Right hindlimb (tissue), 1 donor: ENCODE data around the gene SDR42E2.
"Not testable (repeated sequence)": the region's sequence is repeated elsewhere in the genome, so short reads cannot be mapped to it uniquely, and the experiment has no call there.

Source experiments
- DNase-seq: peaks from one replicate; pipeline ENCODE4 v3.0.0-alpha.2; 2018

The SDR42E2 gene

GRCh38 chr16:22192261-22193062 lies 30.2 kb downstream of the SDR42E2 start:
- peak; percentile 90 for DNase-seq

- no peak for DNase-seq
Observed at GRCh38 chr16:22193063-22193411, 30.7 kb downstream of the SDR42E2 start.

GRCh38 chr16:22194707-22195444 lies 32.6 kb downstream of the SDR42E2 start:
- DNase-seq = no peak

GRCh38 chr16:22195445-22195694 lies 33.1 kb downstream of the SDR42E2 start:
- no peak for DNase-seq

GRCh38 chr16:22195695-22196558 lies 33.6 kb downstream of the SDR42E2 start:
- DNase-seq = peak; percentile 96

- not testable (repeated sequence) for DNase-seq
Observed at GRCh38 chr16:22196559-22197168, 34.4 kb downstream of the SDR42E2 start.

GRCh38 chr16:22198547-22199293 lies 36.4 kb downstream of the SDR42E2 start:
- no peak for DNase-seq

GRCh38 chr16:22202261-22202637 lies 39.9 kb downstream of the SDR42E2 start:
- no peak for DNase-seq

GRCh38 chr16:22203091-22203490 lies 40.8 kb downstream of the SDR42E2 start:
- no peak for DNase-seq

- DNase-seq = no peak
Observed at GRCh38 chr16:22204091-22204655, 41.9 kb downstream of the SDR42E2 start.

- DNase-seq = no peak
Observed at GRCh38 chr16:22205577-22206012, 43.3 kb downstream of the SDR42E2 start.

GRCh38 chr16:22206013-22206841 lies 43.9 kb downstream of the SDR42E2 start, which contains the start of gene EEF2K:
Gene EEF2K (plus strand): TSS chr16:22206278. CDS start chr16:22225730, 19,452 bp downstream.
- DNase-seq = peak; percentile 95

GRCh38 chr16:22206842-22207714 lies 44.8 kb downstream of the SDR42E2 start:
- DNase-seq = peak; percentile 92

GRCh38 chr16:22207715-22208360 lies 45.5 kb downstream of the SDR42E2 start:
- DNase-seq = no peak

GRCh38 chr16:22210285-22210684 lies 48.0 kb downstream of the SDR42E2 start:
- no peak for DNase-seq

GRCh38 chr16:22210854-22211253 lies 48.5 kb downstream of the SDR42E2 start:
- DNase-seq = no peak

- DNase-seq = no peak
Observed at GRCh38 chr16:22213236-22213635, 50.9 kb downstream of the SDR42E2 start.

GRCh38 chr16:22213801-22214200 lies 51.5 kb downstream of the SDR42E2 start:
- DNase-seq = no peak

GRCh38 chr16:22214402-22214801 lies 52.1 kb downstream of the SDR42E2 start:
- no peak for DNase-seq
